ENCODE results near the gene ATP6V1G1. TPM values are rescaled to one million over a fixed set of nuclear protein-coding genes. Genes with fewer than 3 reads are reported as not detected.

Gene ATP6V1G1, protein sequence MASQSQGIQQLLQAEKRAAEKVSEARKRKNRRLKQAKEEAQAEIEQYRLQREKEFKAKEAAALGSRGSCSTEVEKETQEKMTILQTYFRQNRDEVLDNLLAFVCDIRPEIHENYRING
- total RNA-seq, result 107 to 115 TPM (median 107 TPM) in 3 replicates

DNA sequence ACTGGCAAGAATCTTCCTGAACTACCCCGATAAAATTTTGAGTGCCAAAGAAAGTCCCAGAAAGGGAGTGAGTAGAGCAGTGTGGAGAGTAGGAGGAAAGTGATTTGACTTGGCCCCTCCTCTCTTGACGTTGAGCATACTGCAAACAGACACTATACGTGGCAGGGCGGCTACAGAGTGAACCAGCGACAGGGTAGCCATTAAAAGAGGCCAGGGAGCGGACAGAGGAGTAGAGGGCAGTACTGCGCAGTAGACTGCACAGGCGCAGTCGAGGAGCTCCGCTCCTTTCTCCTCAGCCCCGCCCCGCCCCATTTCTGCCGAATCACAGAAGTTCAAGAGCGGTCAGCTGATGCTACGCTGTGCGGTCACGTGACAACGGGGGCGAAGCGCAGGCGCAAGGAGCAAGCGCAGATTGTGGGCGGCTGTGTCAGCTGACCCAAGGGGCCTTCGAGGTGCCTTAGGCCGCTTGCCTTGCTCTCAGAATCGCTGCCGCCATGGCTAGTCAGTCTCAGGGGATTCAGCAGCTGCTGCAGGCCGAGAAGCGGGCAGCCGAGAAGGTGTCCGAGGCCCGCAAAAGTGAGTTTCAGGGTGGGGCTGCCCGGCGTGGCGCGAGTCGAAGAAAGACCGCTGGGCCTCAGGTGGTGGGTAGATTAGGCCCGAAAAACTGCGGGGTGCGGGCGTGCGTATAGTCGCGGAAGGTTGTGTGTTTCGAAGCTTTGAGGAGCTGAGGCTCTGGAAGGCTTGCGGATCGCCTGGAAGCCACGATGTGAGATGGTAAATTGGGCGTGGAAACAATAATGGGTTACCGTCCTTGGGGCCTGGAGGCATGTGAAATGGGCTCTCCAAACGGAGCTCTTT, at the start of gene ATP6V1G1:
Gene ATP6V1G1, plus strand, starts transcription at position 425 of the 858 bp plus-strand sequence. Its CDS starts 70 bp downstream, at position 495.
- TF ChIP-seq, protein P1, sequence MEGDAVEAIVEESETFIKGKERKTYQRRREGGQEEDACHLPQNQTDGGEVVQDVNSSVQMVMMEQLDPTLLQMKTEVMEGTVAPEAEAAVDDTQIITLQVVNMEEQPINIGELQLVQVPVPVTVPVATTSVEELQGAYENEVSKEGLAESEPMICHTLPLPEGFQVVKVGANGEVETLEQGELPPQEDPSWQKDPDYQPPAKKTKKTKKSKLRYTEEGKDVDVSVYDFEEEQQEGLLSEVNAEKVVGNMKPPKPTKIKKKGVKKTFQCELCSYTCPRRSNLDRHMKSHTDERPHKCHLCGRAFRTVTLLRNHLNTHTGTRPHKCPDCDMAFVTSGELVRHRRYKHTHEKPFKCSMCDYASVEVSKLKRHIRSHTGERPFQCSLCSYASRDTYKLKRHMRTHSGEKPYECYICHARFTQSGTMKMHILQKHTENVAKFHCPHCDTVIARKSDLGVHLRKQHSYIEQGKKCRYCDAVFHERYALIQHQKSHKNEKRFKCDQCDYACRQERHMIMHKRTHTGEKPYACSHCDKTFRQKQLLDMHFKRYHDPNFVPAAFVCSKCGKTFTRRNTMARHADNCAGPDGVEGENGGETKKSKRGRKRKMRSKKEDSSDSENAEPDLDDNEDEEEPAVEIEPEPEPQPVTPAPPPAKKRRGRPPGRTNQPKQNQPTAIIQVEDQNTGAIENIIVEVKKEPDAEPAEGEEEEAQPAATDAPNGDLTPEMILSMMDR (IDR thresholded peaks at IDR 0.05; ENCODE audit: unreplicated experiment), result no peak
- H3K36me3 Mint-ChIP-seq, result no peaks in the 10 kb centered on the region
- DNase-seq (ENCODE audit: low spot score in 2 of 2, unreplicated experiment in 2 of 2), result peak; percentile 98 to 99
- peaks cover 40% of the 10 kb centered on the region for H3K4me1 Mint-ChIP-seq
- no peaks in the 10 kb centered on the region for H3K27me3 Mint-ChIP-seq (ENCODE audit: low read depth)
- no peaks in the 10 kb centered on the region for H3K9me3 Mint-ChIP-seq
- peak within 1 kb of the TSS; percentile 99 for H3K4me3 Mint-ChIP-seq
- H3K27ac Mint-ChIP-seq, result peak within 1 kb of the TSS; percentile 100

DNA sequence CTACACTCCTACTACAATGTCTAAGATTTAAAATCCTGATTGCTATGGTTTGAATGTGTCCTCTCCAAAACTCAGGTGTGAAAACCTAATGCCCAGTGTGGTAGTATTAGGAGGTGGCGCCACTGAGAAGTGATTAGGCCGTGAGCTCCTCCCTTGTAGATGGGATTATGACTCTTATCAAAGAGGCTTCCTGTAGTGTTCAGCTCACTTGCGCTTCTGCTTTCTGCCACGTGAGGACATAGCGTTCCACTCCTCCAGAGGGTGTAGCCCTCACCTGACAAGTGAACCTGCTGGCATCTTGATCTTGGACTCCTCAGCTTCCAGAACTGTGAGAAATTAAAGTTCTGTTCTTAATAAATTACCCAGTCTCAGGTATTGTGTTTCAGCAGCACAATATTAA, 49.3 kb upstream of the ATP6V1G1 start:
- peaks cover 22% of the 10 kb centered on the region for H3K4me1 Mint-ChIP-seq
- peak overlapping the region; percentile 50 for H3K27ac Mint-ChIP-seq
- DNase-seq (ENCODE audit: low spot score in 2 of 2, unreplicated experiment in 2 of 2), result no peak
- H3K4me3 Mint-ChIP-seq, result no peak overlapping the region
- H3K9me3 Mint-ChIP-seq, result no peaks in the 10 kb centered on the region
- TF ChIP-seq, protein P1 (IDR thresholded peaks at IDR 0.05; ENCODE audit: unreplicated experiment), result no peak
- no peaks in the 10 kb centered on the region for H3K36me3 Mint-ChIP-seq
- H3K27me3 Mint-ChIP-seq (ENCODE audit: low read depth), result no peaks in the 10 kb centered on the region

DNA sequence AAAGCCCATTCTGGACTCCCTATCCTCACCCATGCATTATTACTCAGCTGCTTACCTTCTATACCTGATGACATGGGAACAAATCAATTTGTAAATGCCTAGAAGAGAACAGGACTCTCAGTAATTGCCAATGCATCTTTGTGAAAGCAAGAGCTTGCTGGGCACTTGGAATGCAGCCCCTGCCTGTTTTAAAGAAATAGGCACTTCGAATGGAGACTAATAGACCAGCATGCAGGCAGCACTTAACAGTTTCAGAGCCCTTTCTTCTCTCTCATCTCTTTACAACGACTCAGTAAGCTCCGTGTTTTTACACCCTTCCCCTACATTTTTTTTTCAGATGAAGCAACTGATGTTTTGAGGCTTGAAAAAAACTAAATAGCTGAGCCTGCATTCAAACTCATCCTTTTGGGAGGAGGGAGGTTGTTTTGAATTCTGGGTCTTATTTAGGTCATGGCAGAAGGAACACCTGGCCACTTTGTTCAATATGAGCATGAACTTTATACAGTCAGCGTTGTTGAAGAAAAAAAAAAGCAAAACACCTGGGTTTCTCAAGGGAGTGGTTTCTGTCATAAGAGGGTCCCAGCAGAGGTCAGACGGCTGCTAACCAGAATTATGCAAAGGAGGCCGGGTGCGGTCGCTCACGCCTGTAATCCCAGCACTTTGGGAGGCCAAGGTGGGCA, 47.7 kb upstream of the ATP6V1G1 start:
- H3K9me3 Mint-ChIP-seq, result no peaks in the 10 kb centered on the region

DNA sequence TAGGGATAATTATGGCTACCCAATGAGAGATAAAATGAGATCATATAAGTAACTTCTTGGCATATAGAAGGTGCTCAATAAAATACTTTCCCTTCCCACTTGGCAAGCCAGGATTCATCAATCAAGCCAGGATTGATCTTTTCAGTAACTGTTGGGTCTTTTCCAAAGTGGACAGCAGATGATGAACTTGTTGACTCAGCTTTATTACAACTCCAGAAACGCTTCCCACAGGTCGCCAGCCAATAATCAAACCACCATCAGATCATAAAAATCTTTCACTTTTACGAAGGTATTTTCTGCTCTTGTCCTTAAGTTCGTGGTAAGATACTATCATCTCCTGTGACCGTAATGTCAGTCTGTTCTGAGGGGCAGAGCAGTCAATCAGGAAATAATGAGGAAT, 42.5 kb upstream of the ATP6V1G1 start:
- Mint-ChIP-seq H3K4me1 (peaks cover under 1% of the 10 kb centered on the region), H3K36me3 (no peaks in the 10 kb centered on the region), H3K27me3 (ENCODE audit: low read depth) (peaks cover 10% of the 10 kb centered on the region), H3K4me3 (no peak overlapping the region), H3K27ac (no peak overlapping the region), H3K9me3 (no peaks in the 10 kb centered on the region)
- DNase-seq (ENCODE audit: low spot score in 2 of 2, unreplicated experiment in 2 of 2), result no peak
- TF ChIP-seq, protein P1 (IDR thresholded peaks at IDR 0.05; ENCODE audit: unreplicated experiment), result no peak

More for the DNA sequence above, 47.7 kb upstream of the ATP6V1G1 start:
- TF ChIP-seq, protein P1 (IDR thresholded peaks at IDR 0.05; ENCODE audit: unreplicated experiment), result no peak
- Mint-ChIP-seq H3K27ac (no peak overlapping the region), H3K27me3 (ENCODE audit: low read depth) (peaks cover under 1% of the 10 kb centered on the region), H3K4me1 (peaks cover 22% of the 10 kb centered on the region), H3K36me3 (no peaks in the 10 kb centered on the region), H3K4me3 (no peak overlapping the region)
- DNase-seq (ENCODE audit: low spot score in 2 of 2, unreplicated experiment in 2 of 2), result no peak

DNA sequence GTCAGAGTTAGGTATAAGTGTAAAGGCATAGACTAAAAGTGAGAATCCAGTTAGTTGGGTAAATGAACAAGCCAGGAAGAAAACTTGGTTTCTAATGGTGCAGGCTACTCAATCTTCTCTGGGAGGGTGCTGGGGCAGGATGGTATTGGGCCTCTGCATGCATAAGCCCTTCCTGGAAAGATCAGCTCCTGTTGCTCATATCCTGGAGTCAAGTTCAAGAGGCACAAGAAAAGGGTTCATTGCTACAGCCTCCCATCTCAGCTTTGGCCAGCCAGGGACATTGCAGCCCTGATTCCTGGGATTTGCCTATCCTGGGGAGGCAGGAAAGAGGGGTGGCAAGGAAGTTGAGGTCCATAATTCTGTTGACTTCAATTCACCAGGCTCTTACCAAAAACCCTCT, 40.7 kb upstream of the ATP6V1G1 start:
- DNase-seq (ENCODE audit: low spot score in 2 of 2, unreplicated experiment in 2 of 2), result no peak
- Mint-ChIP-seq H3K9me3 (no peaks in the 10 kb centered on the region), H3K4me3 (no peak overlapping the region), H3K36me3 (no peaks in the 10 kb centered on the region), H3K27me3 (ENCODE audit: low read depth) (peaks cover 10% of the 10 kb centered on the region), H3K27ac (no peak overlapping the region), H3K4me1 (peaks cover 2% of the 10 kb centered on the region)
- TF ChIP-seq, protein P1 (IDR thresholded peaks at IDR 0.05; ENCODE audit: unreplicated experiment), result no peak

All from mesothelial cell of epicardium (in vitro differentiated cells).